ENCODE results near the gene DUSP21. TPM values are rescaled to one million over a fixed set of nuclear protein-coding genes. Genes with fewer than 3 reads are reported as not detected.

Gene DUSP21
- total and polyA plus RNA-seq, 10 of the 15 experiments (the other 5 are each of a cell fraction or from before 2014, with no cell fraction given) = not detected

GRCh38 chrX:44829832-44830231, 14.0 kb upstream of the DUSP21 start (continued):
- TF ChIP-seq KLF5 (IDR thresholded peaks at IDR 0.05; ENCODE audit: partially characterized antibody) = no peak
- TF ChIP-seq IRF4 (IDR thresholded peaks at IDR 0.05; ENCODE audit: low read depth, low read length) = no peak
- no peak for TF ChIP-seq E2F8 (IDR thresholded peaks at IDR 0.05; ENCODE audit: low read depth, partially characterized antibody)
- TF ChIP-seq SMARCA5 (IDR thresholded peaks at IDR 0.05) = no peak
- no peak for TF ChIP-seq EGR1 (IDR thresholded peaks at IDR 0.05; ENCODE audit: borderline replicate concordance in 1 of 2, low read depth in 2 of 2, low read length in 2 of 2)

GRCh38 chrX:44842550-44843317, 1.1 kb upstream of the DUSP21 start:
- no peak for ATAC-seq
- WGBS (ENCODE audit: insufficient coverage, insufficient replicate concordance, low lambda C conversion rate, missing lambda C conversion rate) = 43% methylated on average over 10 of the region's 10 CpGs
- FAIRE-seq = no peak
- no peaks in the 10 kb centered on the region for H3K27me3 ChIP-seq (replicated peaks in 1 of 2; ENCODE audit: control insufficient read depth in 2 of 2, insufficient read depth in 2 of 2, low read length in 1 of 2)
- H3K4me3 ChIP-seq = no peak overlapping the region
- no peaks in the 10 kb centered on the region for H3K9me3 ChIP-seq (replicated peaks; ENCODE audit: control insufficient read depth, insufficient read depth, low read length)
- intact Hi-C loops (cut with micrococcal nuclease; ENCODE audit: unreplicated experiment) (no loop called here), in situ Hi-C loops (cut with MboI) (no loop called here)
- H3K79me2 ChIP-seq (ENCODE audit: control insufficient read depth, insufficient read depth, low read length) = no peaks in the 10 kb centered on the region
- no peak overlapping the region for H3K27ac ChIP-seq (ENCODE audit: control insufficient read depth, insufficient read depth)
- POLR2A ChIA-PET = no interaction called here
- DNase-seq (ENCODE audit: low read depth, low spot score) = no peak
- no peaks in the 10 kb centered on the region for H3K4me1 ChIP-seq (ENCODE audit: control insufficient read depth, insufficient read depth, low read length)
- BruUV-seq (replicated peaks) = no TSS peak
- SMC1A ChIA-PET (ENCODE audit: uncharacterized antibody, unreplicated experiment) = no interaction called here
- no peaks in the 10 kb centered on the region for H3K36me3 ChIP-seq (ENCODE audit: control insufficient read depth in 2 of 2, insufficient read depth in 2 of 2, low read length in 1 of 2)
- H3K9ac ChIP-seq (ENCODE audit: control insufficient read depth, insufficient read depth, low read length) = no peak overlapping the region
- H4K20me1 ChIP-seq (ENCODE audit: control insufficient read depth, insufficient read depth) = no peaks in the 10 kb centered on the region
- H2AFZ ChIP-seq (ENCODE audit: control insufficient read depth, low read depth, low read length) = no peak overlapping the region
- RAD21 ChIA-PET (ENCODE audit: unreplicated experiment) = no interaction called here
- no peak overlapping the region for H3K4me2 ChIP-seq (ENCODE audit: control insufficient read depth, insufficient read depth)
- CTCF ChIA-PET = no interaction called here
- TF ChIP-seq MTA3 (IDR thresholded peaks at IDR 0.05; ENCODE audit: borderline replicate concordance, low read length) = no peak
- TF ChIP-seq HDAC2 (IDR thresholded peaks at IDR 0.05) = no peak
- TF ChIP-seq NR2F1 (conservative IDR thresholded peaks at IDR 0.05) = no peak
- TF ChIP-seq CREB1 (IDR thresholded peaks at IDR 0.05; ENCODE audit: low read depth) = no peak
- TF ChIP-seq MLLT1 (IDR thresholded peaks at IDR 0.05) = no peak
- TF ChIP-seq HDGF (IDR thresholded peaks at IDR 0.05) = no peak
- TF ChIP-seq TCF12 (IDR thresholded peaks at IDR 0.05; ENCODE audit: low read depth, low read length) = no peak
- TF ChIP-seq PRDM15 (CRISPR knock-in tag; IDR thresholded peaks at IDR 0.05) = no peak
- TF ChIP-seq MAX (IDR thresholded peaks at IDR 0.05; ENCODE audit: low read depth, low read length) = no peak
- no peak for TF ChIP-seq ESRRA (IDR thresholded peaks at IDR 0.05; ENCODE audit: low read length)
